Measurements from ENCODE around the gene FLAD1. TPM values are rescaled to one million over a fixed set of nuclear protein-coding genes. Genes with fewer than 3 reads are reported as not detected.
A peak's percentile ranks its signal among the peaks of the same experiment; 100 is the strongest.
"Not testable (repeated sequence)": the region's sequence is repeated elsewhere in the genome, so short reads cannot be mapped to it uniquely, and the experiment has no call there.

The FLAD1 gene
- total RNA-seq, 1 experiment from 2014 or later: 37.9 TPM

DNA sequence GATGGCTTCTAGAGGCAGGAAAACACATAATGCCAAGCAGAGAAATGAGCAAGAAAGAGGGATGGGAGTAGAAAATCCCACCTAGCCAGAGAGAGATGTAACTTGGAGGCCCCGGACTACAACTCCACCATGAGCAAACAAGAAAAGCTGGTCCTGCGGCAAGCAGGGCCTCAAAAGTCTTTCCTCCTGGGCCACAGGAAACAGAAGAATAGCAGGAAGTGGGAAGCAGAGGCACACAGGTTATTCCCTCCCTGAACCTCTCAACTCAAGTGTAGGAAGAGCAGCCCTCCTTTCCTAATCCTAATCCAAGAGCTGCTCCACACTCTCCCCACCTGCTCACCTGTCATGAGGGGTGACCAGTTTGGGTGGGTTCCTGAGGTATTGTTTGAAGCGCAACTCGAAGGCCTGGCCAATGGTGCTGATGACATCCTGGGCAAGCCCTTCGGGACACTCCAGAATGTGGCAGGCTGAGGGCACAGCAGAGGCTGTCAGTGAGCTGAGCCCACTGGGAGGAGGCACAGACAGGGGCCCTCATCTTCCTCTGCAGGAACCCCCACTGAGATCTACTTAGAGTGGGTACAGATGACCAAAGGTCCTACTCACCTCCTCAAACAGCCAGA, 15.7 kb upstream of the FLAD1 start:
- no peak for DNase-seq (ENCODE audit: low spot score)

GRCh38 chr1:154968731-154969130, 14.4 kb upstream of the FLAD1 start:
- no peak for DNase-seq (ENCODE audit: low spot score)

- no peak for DNase-seq (ENCODE audit: low spot score)
Observed at GRCh38 chr1:154969246-154969645, 13.9 kb upstream of the FLAD1 start.

- DNase-seq (ENCODE audit: low spot score): no peak
Observed at GRCh38 chr1:154969860-154970452, 13.2 kb upstream of the FLAD1 start.

DNA sequence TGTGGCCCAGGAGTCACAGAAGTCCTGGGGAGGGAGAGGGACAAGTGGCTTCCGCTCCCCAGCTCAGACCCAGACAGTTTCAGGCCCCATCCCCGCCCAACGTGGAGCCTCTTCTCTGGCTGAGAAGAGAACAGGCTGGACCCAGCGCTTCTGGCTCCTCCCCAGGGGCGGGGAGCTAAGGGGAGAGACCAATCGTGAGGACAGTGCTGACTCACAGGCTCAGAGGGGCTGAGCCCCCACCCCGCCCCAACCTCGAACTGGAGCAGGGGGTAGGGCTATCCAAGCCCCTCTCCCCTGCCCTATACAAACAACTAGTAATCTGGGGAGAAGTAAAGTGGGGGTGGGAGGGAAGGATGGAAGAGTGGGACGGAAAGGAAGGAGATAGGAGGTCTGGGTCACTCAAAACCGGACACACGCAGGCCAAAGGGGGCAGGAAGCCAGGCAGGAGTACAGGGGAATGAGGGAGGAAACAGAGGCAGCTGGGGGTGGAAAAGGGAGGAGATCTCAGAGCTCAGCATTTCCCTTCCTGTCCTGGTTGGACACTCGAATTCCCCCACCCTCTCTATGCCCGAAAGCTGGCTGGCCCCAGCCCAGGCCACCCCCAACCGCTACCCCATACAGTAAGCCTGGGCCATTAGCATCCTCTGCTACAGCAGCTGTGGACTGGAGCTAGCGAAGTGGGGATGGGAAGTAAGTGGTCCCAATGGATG, 12.4 kb upstream of the FLAD1 start, which contains the start of gene SHC1:
Gene SHC1 (minus strand): TSS at position 117 of the 710 bp plus-strand sequence. CDS start 221 bp downstream, outside the sequence.
- peak; percentile 94 for DNase-seq (ENCODE audit: low spot score)

- peak; percentile 46 for DNase-seq (ENCODE audit: low spot score)
Observed at GRCh38 chr1:154971341-154971998, 11.7 kb upstream of the FLAD1 start.

DNA sequence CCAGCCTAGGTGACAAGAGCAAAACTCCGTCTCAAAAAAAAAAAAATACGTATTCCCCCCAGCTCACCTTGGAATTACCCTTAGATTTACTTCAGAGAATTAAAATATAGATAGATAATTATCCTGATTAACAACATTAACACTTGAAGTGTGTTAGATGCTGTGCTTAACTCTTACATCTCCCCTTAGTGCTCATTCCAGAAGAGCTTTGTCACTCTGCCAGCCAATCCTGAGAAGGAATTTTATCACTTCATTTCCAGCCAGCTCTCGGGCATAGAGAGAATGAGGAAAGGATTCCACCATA, 11.0 kb upstream of the FLAD1 start:
- no peak for DNase-seq (ENCODE audit: low spot score)

DNA sequence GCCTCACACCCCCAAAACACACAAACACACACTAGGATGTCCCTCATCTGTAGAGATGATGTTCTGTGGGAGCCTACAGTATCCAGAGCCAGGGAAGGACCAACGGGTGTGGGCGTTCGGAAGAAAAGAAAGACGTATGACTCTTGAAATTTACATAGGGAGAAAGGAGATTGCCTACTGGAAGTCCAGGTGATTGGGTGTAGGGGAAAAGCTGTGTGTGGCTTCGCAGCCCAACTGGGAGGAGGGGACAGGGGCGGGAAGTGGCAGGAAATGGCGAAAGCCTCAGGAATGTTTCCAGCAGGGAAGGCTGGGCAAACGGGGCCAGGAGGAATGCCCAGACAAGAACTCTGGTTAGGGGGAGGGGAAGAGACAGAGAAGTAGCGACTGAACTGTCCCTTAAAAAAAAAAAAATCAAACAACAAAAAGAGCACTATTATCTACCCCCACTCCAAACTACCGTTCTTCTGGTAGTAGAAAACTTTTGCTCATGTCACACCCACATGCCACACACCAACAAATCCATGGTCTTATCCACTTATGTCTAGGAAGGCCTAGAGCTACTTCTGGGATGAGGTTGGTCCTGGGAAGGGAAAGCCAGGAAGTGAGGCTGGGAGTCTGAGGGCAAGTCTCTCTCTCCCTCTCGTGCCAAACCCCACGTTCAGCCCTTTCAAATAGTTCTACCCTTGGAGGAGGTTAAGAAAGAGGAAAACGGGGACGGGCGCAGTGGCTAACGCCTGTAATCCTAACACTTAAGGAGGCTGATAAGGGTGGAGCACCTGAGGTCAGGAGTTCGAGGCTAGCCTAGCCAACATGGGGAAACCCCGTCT, 10.4 kb upstream of the FLAD1 start:
- peak; percentile 98 for DNase-seq (ENCODE audit: low spot score)

- DNase-seq (ENCODE audit: low spot score): peak; percentile 98
Observed at GRCh38 chr1:154973344-154974101, 9.6 kb upstream of the FLAD1 start.

GRCh38 chr1:154974102-154974807, 8.9 kb upstream of the FLAD1 start, which contains the start of gene CKS1B:
TSS of gene CKS1B (plus strand) at chr1:154974681. CDS start at chr1:154974746, 65 bp downstream.
- peak; percentile 100 for DNase-seq (ENCODE audit: low spot score)

DNA sequence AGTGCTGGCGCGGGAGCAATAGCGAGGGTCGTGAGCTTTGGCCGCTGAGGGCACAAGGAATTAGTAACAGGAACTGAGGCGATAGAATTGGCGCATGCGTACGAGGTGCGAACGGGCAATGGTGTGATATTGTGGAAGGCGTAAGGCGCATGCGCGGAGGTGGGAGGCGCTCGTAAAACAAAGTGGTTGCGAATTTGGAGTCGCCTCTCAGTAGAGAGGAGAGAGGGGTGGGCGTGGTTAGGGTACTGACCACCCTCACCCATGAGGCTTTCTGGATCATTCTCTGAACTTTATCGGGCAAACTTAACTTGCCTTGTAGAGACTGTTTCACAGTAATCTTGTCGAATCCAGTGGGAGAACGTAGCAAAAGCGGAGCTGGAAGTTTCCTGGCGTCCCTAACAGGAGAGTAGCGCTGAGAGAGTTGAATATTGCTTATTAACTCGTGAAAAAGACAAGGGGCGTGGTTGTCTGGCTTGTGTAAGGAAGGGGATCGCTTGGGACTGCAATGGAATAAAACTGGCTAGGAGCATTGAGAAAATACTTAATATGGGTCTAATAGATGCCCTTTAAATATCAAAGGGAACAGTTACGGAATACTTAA, 8.2 kb upstream of the FLAD1 start:
- peak; percentile 97 for DNase-seq (ENCODE audit: low spot score)

GRCh38 chr1:154975409-154976059, 7.6 kb upstream of the FLAD1 start:
- no peak for DNase-seq (ENCODE audit: low spot score)

- DNase-seq (ENCODE audit: low spot score): not testable (repeated sequence)
Observed at GRCh38 chr1:154977762-154978161, 5.4 kb upstream of the FLAD1 start.

DNA sequence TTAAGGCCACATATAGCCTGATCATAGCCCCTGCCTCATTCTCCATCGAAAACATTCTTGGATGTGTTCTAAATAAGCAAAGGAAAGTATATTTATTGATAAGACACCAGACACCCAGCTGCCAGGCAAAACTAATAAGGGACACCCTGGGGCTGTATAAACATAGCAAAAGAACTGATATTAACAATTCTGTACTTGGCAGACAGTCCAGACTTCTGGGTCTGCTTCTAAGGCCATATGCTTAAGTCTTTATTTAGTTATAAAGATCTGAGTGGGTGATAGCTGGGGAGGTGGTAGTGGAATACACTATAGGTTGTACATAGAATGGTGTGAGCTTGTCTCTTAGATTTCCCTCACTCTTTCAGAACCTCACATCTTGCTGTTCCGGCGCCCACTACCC, 4.8 kb upstream of the FLAD1 start:
- no peak for DNase-seq (ENCODE audit: low spot score)

- DNase-seq (ENCODE audit: low spot score): no peak
Observed at GRCh38 chr1:154982341-154982740, 803 bp upstream of the FLAD1 start.

GRCh38 chr1:154983776-154984466, 777 bp downstream of the FLAD1 start:
- DNase-seq (ENCODE audit: low spot score): no peak

DNA sequence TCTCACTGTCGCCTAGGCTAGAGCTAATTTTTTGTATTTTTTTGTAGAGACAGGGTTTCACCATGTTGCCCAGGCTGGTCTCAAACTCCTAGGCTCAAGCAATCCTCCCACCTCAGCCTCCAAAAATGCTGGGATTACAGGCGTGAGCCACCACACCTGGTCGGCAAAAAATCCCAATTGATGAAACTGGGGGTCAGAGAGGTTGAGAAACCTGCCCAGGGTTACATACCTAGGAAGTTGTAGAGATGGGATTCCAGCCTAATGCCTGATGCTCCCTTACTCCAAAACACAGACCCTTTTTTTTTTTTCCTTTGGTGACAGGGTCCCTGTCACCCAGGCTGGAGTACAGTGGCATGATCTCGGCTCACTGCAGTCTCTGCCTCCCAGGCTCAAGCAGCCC, 3.6 kb downstream of the FLAD1 start:
- not testable (repeated sequence) for DNase-seq (ENCODE audit: low spot score)

- no peak for DNase-seq (ENCODE audit: low spot score)
Observed at GRCh38 chr1:154987326-154987725, 4.2 kb downstream of the FLAD1 start.
